Astrocyte of the cerebellum (primary cell): Measurements from ENCODE around the gene SIX6.

Experiments used
- DNase-seq: peaks from one replicate; pipeline ENCODE4 v3.0.0-alpha.2; 2011; ENCODE audit warnings: low read depth
- H3K4me3 ChIP-seq: 2 replicates; pipeline ENCODE4 v1.5.1; 2011; ENCODE audit warnings: mild to moderate bottlenecking, low read depth, low read length, moderate library complexity
- CTCF ChIP-seq: IDR thresholded peaks from 2 replicates; pipeline ENCODE4 v1.5.1; 2012; ENCODE audit warnings: low read length, low read depth, moderate library complexity, mild to moderate bottlenecking; ENCODE audit errors: missing control alignments
- in situ Hi-C: cut with HindIII; loops from 2 replicates; pipeline ENCODE4 v1.10.0; 2017; ENCODE audit warnings: low sequenced_read_pairs

The SIX6 gene

DNA sequence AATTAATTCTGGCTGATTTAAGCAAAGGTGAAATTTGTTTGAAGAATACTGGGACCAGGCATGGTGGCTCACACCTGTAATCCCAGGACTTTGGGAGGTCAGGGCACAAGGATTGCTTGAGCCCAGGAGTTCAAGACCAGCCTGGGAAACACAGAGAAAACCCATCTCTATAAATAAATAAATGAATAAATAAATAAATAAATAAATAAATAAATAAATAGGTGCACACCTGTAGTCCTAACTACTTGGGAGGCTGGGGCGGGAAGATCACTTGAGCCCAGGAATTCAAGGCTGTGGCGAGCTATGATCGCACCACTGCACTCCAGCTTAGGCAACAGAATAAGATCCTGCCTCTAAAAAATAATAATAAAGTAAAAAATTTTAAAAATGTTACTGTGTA, 18.7 kb upstream of the SIX6 start:
- in situ Hi-C loops = no loop called here
- no peak for DNase-seq
- no peak for TF ChIP-seq CTCF
- H3K4me3 ChIP-seq = no peak overlapping the region

- in situ Hi-C loops = no loop called here
- H3K4me3 ChIP-seq = no peak overlapping the region
- DNase-seq = no peak
- no peak for TF ChIP-seq CTCF
Observed at GRCh38 chr14:60495946-60496345, 13.0 kb upstream of the SIX6 start.

- no peak for DNase-seq
- in situ Hi-C loops = no loop called here
- no peak overlapping the region for H3K4me3 ChIP-seq
- TF ChIP-seq CTCF = no peak
Observed at GRCh38 chr14:60502541-60502940, 6.4 kb upstream of the SIX6 start.

DNA sequence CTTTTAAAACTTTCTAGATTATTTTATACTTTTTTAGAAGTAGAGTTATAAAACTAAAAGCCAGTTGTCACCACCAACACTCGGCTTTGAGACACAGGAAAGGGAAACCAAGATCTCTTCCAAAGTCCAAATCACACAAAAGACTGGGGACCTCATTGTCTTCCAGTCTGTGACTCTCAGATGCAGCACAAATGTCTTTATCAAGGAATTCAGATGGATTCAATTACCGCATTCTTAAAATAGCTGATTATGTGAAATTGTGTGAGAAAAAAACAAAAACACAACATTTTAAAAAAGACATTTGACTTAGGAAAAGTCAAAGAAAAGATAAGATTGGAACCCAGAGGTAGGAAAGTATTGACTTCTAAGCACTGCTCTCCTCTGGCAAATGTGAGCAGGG, 3.5 kb upstream of the SIX6 start:
- no peak for DNase-seq
- H3K4me3 ChIP-seq = no peak overlapping the region
- TF ChIP-seq CTCF = no peak
- in situ Hi-C loops = no loop called here

DNA sequence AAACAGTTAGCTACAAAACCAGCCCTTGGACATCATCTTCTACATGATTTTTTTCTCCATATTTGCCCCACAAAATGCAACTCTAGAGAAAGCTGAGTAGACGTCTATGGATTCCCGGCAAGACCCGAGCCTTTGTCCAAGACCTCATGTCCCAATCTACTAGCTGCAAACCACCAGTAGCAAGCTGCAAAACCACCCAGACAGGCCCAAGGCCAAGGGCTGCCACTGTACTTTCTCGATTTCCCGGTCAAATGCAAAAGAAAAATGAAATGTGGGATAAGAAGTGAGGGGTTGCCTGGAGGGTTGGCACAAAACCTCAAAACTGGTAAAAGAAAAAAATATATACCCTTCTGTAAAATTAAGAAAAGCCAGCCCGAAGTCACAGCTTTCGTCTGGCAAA, 2.9 kb upstream of the SIX6 start:
- H3K4me3 ChIP-seq = no peak overlapping the region
- in situ Hi-C loops = no loop called here
- no peak for TF ChIP-seq CTCF
- DNase-seq = no peak

DNA sequence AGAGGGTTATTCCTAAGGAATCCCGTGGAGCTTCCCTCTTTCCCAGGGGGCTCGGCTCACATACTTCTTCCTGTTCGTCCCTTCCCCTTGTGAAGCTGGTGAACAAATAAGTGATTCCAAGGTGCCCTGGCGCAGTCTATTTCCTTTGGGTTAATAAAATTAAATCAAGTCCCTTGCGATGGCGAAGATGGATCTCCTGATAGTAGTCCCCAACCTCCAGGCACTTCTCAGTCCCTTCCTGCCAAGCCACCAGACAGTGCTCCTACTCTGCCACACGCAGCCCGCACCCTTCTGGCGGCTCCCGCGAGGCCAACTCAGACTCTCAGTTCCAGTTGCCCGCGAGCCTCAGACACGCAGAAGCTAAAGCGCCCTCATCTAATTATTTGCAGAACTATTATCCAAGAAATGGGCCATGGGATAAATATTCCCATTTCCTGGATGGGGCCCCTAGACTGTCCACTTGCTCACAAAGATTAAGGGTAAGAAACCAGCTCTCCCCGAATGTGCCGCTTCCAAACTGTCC, 2.4 kb upstream of the SIX6 start:
- no peak overlapping the region for H3K4me3 ChIP-seq
- in situ Hi-C loops = no loop called here
- TF ChIP-seq CTCF = no peak
- no peak for DNase-seq
